Naive thymus-derived CD4-positive, alpha-beta T cell (primary cell): Measurements from ENCODE around the gene ARMCX4. TPM values are rescaled to one million over a fixed set of nuclear protein-coding genes. Genes with fewer than 3 reads are reported as not detected.

Source experiments
- ATAC-seq: fragments of 150-1000 bp; cut with Tn5 transposase; 2 replicates; pipeline ENCODE4 v1.10.0; 2021; ENCODE audit warnings: mild to moderate bottlenecking, moderate library complexity
- CTCF ChIA-PET: fragments of 350-600 bp; sonication (Branson Sonifier 250); formaldehyde crosslinking; loops from one replicate; lab custom pipeline; 2021; ENCODE audit warnings: antibody characterized with exemption; lab: Charles Lee
- POLR2A ChIA-PET: fragments of 350-600 bp; sonication (Branson Sonifier 250); formaldehyde crosslinking; loops from one replicate; lab custom pipeline; 2021; ENCODE audit warnings: antibody characterized with exemption, inconsistent platforms; lab: Charles Lee
- DNase-seq, 9 donors: peaks; one replicate each; pipeline versions ENCODE4 v3.0.0 to v3.0.0-alpha.2; 2020 to 2022; ENCODE audit warnings: mixed read lengths in 1 of 9
- H3K27ac ChIP-seq: one replicate; pipeline ENCODE4 v1.7.0; 2013; ENCODE audit warnings: mild to moderate bottlenecking, low read depth, low read length, moderate library complexity
- H3K27me3 ChIP-seq, 2 donors: one replicate each; pipeline ENCODE4 v1.7.0; 2013; ENCODE audit warnings: low read length in 2 of 2, mild to moderate bottlenecking in 2 of 2, moderate library complexity in 2 of 2; ENCODE audit not compliant: control insufficient read depth in 2 of 2, insufficient read depth in 2 of 2
- H3K36me3 ChIP-seq, 3 experiments: 1 replicate in 2 of 3; 2 replicates in 1 of 3; pipeline ENCODE4 v1.7.0; 2013; ENCODE audit warnings: low read length in 3 of 3, mild to moderate bottlenecking in 3 of 3, moderate library complexity in 1 of 3; ENCODE audit not compliant: insufficient read depth in 3 of 3, control insufficient read depth in 2 of 3
- H3K4me1 ChIP-seq, 2 donors: one replicate each; pipeline ENCODE4 v1.7.0; 2013; ENCODE audit warnings: low read length in 2 of 2, mild to moderate bottlenecking in 2 of 2, moderate library complexity in 1 of 2; ENCODE audit not compliant: control insufficient read depth in 2 of 2, insufficient read depth in 2 of 2
- H3K4me3 ChIP-seq: 2 replicates; pipeline ENCODE4 v1.7.0; 2013; ENCODE audit warnings: mild to moderate bottlenecking, low read length
- H3K9me3 ChIP-seq, 3 experiments: 1 replicate in 2 of 3; 2 replicates in 1 of 3; pipeline ENCODE4 v1.7.0; 2013; ENCODE audit warnings: low read length in 3 of 3; ENCODE audit not compliant: control insufficient read depth in 2 of 3
- H3K27ac Mint-ChIP-seq, 9 donors: one replicate each; pipeline ENCODE4 v1.8.0; 2020 to 2022; ENCODE audit warnings: mixed read lengths in 9 of 9, mild to moderate bottlenecking in 8 of 9, moderate library complexity in 5 of 9, inconsistent platforms in 2 of 9
- H3K27me3 Mint-ChIP-seq, 5 donors: one replicate each; pipeline ENCODE4 v1.8.0; 2021 to 2022; ENCODE audit warnings: mixed read lengths in 5 of 5, mild to moderate bottlenecking in 1 of 5
- H3K36me3 Mint-ChIP-seq, 5 donors: one replicate each; pipeline ENCODE4 v1.8.0; 2020 to 2022; ENCODE audit warnings: mixed read lengths in 5 of 5, mild to moderate bottlenecking in 3 of 5, inconsistent platforms in 1 of 5
- H3K4me1 Mint-ChIP-seq, 7 donors: one replicate each; pipeline ENCODE4 v1.8.0; 2020 to 2022; ENCODE audit warnings: mixed read lengths in 7 of 7, mild to moderate bottlenecking in 3 of 7, inconsistent platforms in 1 of 7
- H3K4me3 Mint-ChIP-seq, 10 donors: one replicate each; pipeline ENCODE4 v1.8.0; 2020 to 2022; ENCODE audit warnings: mild to moderate bottlenecking in 10 of 10, mixed read lengths in 10 of 10, moderate library complexity in 6 of 10, inconsistent platforms in 2 of 10
- H3K9me3 Mint-ChIP-seq, 11 donors: one replicate each; pipeline ENCODE4 v1.8.0; 2020 to 2022; ENCODE audit warnings: mixed read lengths in 11 of 11, mild to moderate bottlenecking in 4 of 11, inconsistent platforms in 1 of 11, moderate library complexity in 1 of 11
- intact Hi-C, 2 donors: fragments of 100-400 bp; cut with micrococcal nuclease; formaldehyde crosslinking; loops; one replicate each; pipeline ENCODE4 v1.15.1; 2023
- polyA plus RNA-seq, 2 donors: library from polyadenylated mRNA; unstranded; fragments of 300-500 nt; fragmentation: Illumina TruSeq; gene quantifications; one replicate each; pipeline ENCODE4 v1.2.3, GENCODE V29; 2021
- total RNA-seq, 6 experiments: library from RNA in 5 of 6; stranded (reverse) in 5 of 6; gene quantifications; 1 replicate in 5 of 6; 2 replicates in 1 of 6; pipeline ENCODE4 v1.2.3 and lab custom pipeline; 2021 to 2026

The ARMCX4 gene
- total and polyA plus RNA-seq, 7 experiments from 2014 or later, result 0.52 to 18.1 (median 12.7) TPM

DNA sequence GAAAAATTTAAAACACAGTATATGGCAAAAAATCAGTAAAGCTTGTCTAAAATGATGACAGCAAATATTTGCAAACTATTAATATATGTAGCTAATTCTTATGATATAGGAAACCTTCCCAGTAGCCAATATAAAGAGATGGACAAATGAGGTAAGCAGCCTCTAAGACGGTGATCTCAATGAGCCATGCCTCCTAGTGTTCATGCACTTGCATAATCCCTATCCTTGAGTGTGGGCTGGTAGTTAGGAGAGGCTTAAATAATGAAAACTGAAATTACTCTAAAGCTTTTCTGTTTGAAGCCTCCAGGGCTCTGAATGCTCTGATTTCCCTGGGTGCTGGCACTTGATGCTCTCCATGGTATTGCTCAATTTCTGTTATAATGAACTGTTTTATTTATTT is 24.6 kb upstream of the ARMCX4 start:
- Histone ChIP-seq H3K4me3 (no peak overlapping the region), H3K9me3 (no peaks in the 10 kb centered on the region), H3K36me3 (no peaks in the 10 kb centered on the region), H3K27me3 (no peaks in the 10 kb centered on the region), H3K4me1 (no peaks in the 10 kb centered on the region), H3K27ac (no peak overlapping the region)
- no peak for DNase-seq
- POLR2A ChIA-PET, result no interaction called here
- CTCF ChIA-PET, result no interaction called here
- no peak for ATAC-seq
- H3K27ac Mint-ChIP-seq, result no peak overlapping the region
- intact Hi-C loops, result no loop called here
- peaks cover 0 to 15% (median 5%) of the 10 kb centered on the region in 5 donors for H3K36me3 Mint-ChIP-seq
- peaks cover 0 to 2% (median 0%) of the 10 kb centered on the region in 11 donors for H3K9me3 Mint-ChIP-seq
- H3K27me3 Mint-ChIP-seq, result no peaks in the 10 kb centered on the region
- H3K4me1 Mint-ChIP-seq, result peaks cover 0 to 2% (median 0%) of the 10 kb centered on the region in 7 donors
- no peak overlapping the region for H3K4me3 Mint-ChIP-seq

DNA sequence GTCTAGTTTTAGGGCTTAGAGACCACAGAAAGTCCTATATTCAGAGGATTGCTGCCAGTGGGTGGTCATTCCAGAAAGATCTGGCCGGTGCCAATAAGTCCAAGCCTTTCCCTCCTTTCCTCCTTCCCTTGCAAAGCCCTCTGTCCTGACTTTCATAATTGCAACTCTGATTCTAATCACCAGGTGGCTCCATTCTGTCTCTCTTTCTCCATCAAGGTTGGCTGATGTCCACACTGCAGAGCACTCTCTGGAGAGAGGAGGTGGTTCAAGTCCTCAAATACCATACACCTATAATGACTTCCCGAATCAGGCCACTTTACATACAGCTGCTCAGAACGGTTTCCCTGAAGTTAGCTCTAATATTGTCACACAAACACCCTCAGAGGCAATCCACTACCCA is 22.4 kb upstream of the ARMCX4 start:
- Histone ChIP-seq H3K4me1 (no peaks in the 10 kb centered on the region), H3K27me3 (no peaks in the 10 kb centered on the region), H3K4me3 (no peak overlapping the region), H3K9me3 (no peaks in the 10 kb centered on the region), H3K36me3 (no peaks in the 10 kb centered on the region), H3K27ac (no peak overlapping the region)
- CTCF ChIA-PET, result interaction anchor here (0.6 kb wide), 1 partner anchor 1152 kb away, joined by 4 read pairs; no protein-coding TSS in a partner anchor
- DNase-seq (no peak), ATAC-seq (no peak)
- Mint-ChIP-seq H3K4me1 (peaks cover 0 to 2% (median 0%) of the 10 kb centered on the region in 7 donors), H3K9me3 (peaks cover 0 to 2% (median 0%) of the 10 kb centered on the region in 11 donors), H3K27ac (no peak overlapping the region), H3K27me3 (no peaks in the 10 kb centered on the region), H3K36me3 (peaks cover 0 to 21% (median 11%) of the 10 kb centered on the region in 5 donors), H3K4me3 (no peak overlapping the region)
- POLR2A ChIA-PET, result no interaction called here
- intact Hi-C loops, result no loop called here

DNA sequence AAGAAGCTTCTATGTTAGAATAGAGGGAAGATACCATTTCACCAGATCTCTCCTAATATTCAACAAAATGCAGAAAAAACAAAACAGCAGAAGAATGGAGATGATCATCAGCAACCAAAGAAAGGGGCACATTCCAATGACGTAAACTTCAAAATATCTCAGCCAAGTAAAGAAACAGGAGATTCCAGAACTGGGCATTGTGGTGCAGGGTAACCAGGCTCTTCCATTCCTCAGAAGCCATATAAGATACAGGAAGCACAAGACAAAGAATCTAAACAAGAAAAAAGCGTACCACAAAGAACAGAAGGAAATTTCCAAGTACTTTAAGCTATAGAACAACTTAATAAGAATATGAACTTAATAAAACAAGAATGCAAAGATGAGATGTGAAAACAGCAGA is 6.9 kb upstream of the ARMCX4 start:
- H3K36me3 Mint-ChIP-seq, result no peaks in the 10 kb centered on the region
- CTCF ChIA-PET, result no interaction called here
- H3K4me1 Mint-ChIP-seq, result no peaks in the 10 kb centered on the region

DNA sequence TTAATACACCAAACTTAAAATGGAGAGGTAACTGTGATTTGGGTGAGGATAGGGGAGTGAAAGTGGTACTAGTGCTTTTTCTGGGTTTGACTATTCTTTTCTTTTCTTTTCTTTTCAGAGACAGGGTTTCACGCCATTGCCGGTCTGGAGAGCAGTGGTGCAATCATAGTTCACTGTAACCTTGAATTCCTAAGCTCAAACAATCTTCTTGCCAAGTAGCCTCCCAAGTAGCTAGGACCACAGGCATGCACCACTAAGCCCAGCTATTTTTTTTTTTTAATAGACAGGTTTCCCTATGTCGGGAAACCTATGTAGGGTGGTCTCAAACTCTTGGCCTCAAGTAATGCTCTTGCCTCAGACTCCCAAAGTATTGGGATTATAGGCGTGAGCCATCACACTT is 3.0 kb upstream of the ARMCX4 start:
- H3K27ac Mint-ChIP-seq, result no peak overlapping the region
- Histone ChIP-seq H3K27me3 (no peaks in the 10 kb centered on the region), H3K9me3 (no peaks in the 10 kb centered on the region), H3K36me3 (no peaks in the 10 kb centered on the region), H3K27ac (no peak overlapping the region), H3K4me1 (no peaks in the 10 kb centered on the region), H3K4me3 (no peak overlapping the region)
- peaks cover 0 to 10% (median 7%) of the 10 kb centered on the region in 7 donors for H3K4me1 Mint-ChIP-seq
- POLR2A ChIA-PET, result no interaction called here
- H3K27me3 Mint-ChIP-seq, result peaks cover 0 to 14% (median 0%) of the 10 kb centered on the region in 5 donors
- ATAC-seq (no peak), DNase-seq (no peak)
- no peak overlapping the region for H3K4me3 Mint-ChIP-seq
- CTCF ChIA-PET, result interaction anchor here (0.7 kb wide), 1 partner anchor 302 kb away, joined by 3 read pairs; no protein-coding TSS in a partner anchor
- no peaks in the 10 kb centered on the region for H3K36me3 Mint-ChIP-seq
- no peaks in the 10 kb centered on the region for H3K9me3 Mint-ChIP-seq
- intact Hi-C loops, result loop anchor here in 1 of 2 donors (10.0 kb wide), 1 partner anchor 313 kb away; no protein-coding TSS in a partner anchor

More for the DNA sequence above, 6.9 kb upstream of the ARMCX4 start:
- H3K27me3 ChIP-seq, result no peaks in the 10 kb centered on the region
- Mint-ChIP-seq H3K9me3 (no peaks in the 10 kb centered on the region), H3K27me3 (peaks cover 0 to 3% (median 0%) of the 10 kb centered on the region in 5 donors), H3K27ac (no peak overlapping the region), H3K4me3 (no peak overlapping the region)
- no peaks in the 10 kb centered on the region for H3K9me3 ChIP-seq
- H3K27ac ChIP-seq, result no peak overlapping the region
- ATAC-seq, result no peak
- no peak for DNase-seq
- intact Hi-C loops, result no loop called here
- H3K4me3 ChIP-seq, result no peak overlapping the region
- H3K4me1 ChIP-seq, result no peaks in the 10 kb centered on the region
- no peaks in the 10 kb centered on the region for H3K36me3 ChIP-seq
- POLR2A ChIA-PET, result no interaction called here

DNA sequence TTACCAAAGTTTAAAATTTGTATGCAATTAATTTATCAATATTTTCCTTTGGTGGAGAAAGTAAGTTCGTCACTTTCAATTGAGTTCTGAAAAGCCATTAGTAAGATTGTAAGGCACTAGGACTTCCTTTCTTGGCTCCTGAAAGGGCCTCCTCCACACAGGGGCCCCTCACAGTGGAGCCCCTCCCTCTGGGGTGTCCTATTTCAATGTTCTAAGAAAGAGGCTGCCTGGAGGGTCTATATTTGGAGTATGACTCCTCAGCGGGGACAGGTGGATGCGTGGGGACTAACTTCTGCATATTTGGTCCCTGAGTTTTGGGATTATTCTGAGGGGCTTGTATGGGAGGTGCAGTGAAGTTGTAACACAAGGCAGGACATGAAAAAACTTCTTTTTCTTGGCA is 1.6 kb upstream of the ARMCX4 start:
- Mint-ChIP-seq H3K27ac (peak overlapping the region in 1 of 9 donors; percentile 56), H3K27me3 (peaks cover 0 to 11% (median 0%) of the 10 kb centered on the region in 5 donors), H3K9me3 (no peaks in the 10 kb centered on the region), H3K36me3 (peaks cover 0 to 8% (median 7%) of the 10 kb centered on the region in 5 donors), H3K4me3 (no peak overlapping the region), H3K4me1 (peaks cover 0 to 10% (median 7%) of the 10 kb centered on the region in 7 donors)
- H3K27me3 ChIP-seq, result no peaks in the 10 kb centered on the region
- ATAC-seq (no peak), DNase-seq (no peak)
- ChIA-PET CTCF (no interaction called here), POLR2A (no interaction called here)
- H3K9me3 ChIP-seq, result no peaks in the 10 kb centered on the region
- no peak overlapping the region for H3K4me3 ChIP-seq
- no peaks in the 10 kb centered on the region for H3K36me3 ChIP-seq
- no peak overlapping the region for H3K27ac ChIP-seq
- no peaks in the 10 kb centered on the region for H3K4me1 ChIP-seq
- intact Hi-C loops, result loop anchor here in 1 of 2 donors (2.0 to 10.0 kb wide), 2 partner anchors 75 to 311 kb away; partner anchors contain the start of gene HNRNPH2

DNA sequence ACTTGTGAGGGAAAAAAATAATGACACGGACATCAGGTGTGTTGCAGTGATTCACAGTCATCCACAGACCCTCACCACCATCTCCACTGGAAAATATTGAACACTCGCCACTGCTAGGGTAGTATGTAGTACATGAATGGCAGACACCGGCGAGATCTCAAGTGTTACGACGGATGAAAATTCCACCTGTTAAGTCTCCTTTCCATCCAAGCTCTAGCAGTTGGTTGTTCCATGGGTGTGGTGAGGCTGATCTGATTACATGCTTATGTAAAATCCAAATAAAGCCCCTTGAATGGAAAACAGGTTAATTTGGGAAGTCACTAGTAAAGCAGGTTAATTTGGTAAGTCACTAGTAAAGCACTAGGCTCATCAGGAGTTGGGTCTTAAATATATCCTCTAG is 1.1 kb upstream of the ARMCX4 start:
- H3K9me3 Mint-ChIP-seq, result no peaks in the 10 kb centered on the region

DNA sequence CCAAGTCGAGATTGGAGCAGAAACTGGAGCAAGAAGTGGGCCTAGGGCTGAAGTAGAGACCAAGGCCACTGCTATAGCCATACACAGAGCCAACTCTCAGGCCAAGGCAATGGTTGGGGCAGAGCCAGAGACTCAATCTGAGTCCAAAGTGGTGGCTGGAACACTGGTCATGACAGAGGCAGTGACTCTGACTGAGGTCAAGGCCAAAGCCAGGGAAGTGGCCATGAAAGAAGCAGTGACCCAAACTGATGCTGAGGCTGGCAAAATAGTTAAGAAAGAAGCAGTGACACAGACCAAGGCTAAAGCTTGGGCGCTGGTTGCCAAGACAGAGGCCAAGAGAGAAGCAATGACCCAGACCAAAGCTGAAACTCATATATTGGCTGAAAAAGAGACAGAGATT is 3.5 kb downstream of the ARMCX4 start:
- Histone ChIP-seq H3K27me3 (no peaks in the 10 kb centered on the region), H3K4me1 (no peaks in the 10 kb centered on the region), H3K4me3 (no peak overlapping the region), H3K9me3 (no peaks in the 10 kb centered on the region), H3K36me3 (no peaks in the 10 kb centered on the region), H3K27ac (no peak overlapping the region)
- intact Hi-C loops, result loop anchor here in 1 of 2 donors (10.0 kb wide), 1 partner anchor 306 kb away; no protein-coding TSS in a partner anchor
- POLR2A ChIA-PET, result no interaction called here
- CTCF ChIA-PET, result no interaction called here
- H3K4me1 Mint-ChIP-seq, result peaks cover 4 to 10% (median 9%) of the 10 kb centered on the region in 7 donors
- H3K27me3 Mint-ChIP-seq, result peaks cover 0 to 9% (median 0%) of the 10 kb centered on the region in 5 donors
- no peaks in the 10 kb centered on the region for H3K9me3 Mint-ChIP-seq
- DNase-seq (no peak), ATAC-seq (no peak)
- no peak overlapping the region for H3K4me3 Mint-ChIP-seq
- peaks cover 0 to 12% (median 7%) of the 10 kb centered on the region in 5 donors for H3K36me3 Mint-ChIP-seq
- peak overlapping the region in 1 of 9 donors; percentile 34 for H3K27ac Mint-ChIP-seq

More for the DNA sequence above, 1.1 kb upstream of the ARMCX4 start:
- H3K4me3 Mint-ChIP-seq, result peak overlapping the region in 1 of 10 donors; percentile 9
- Histone ChIP-seq H3K9me3 (no peaks in the 10 kb centered on the region), H3K4me1 (no peaks in the 10 kb centered on the region), H3K36me3 (no peaks in the 10 kb centered on the region), H3K4me3 (no peak overlapping the region), H3K27me3 (no peaks in the 10 kb centered on the region), H3K27ac (no peak overlapping the region)
- peak overlapping the region in 1 of 9 donors; percentile 28 for H3K27ac Mint-ChIP-seq
- peaks cover 0 to 8% (median 7%) of the 10 kb centered on the region in 5 donors for H3K36me3 Mint-ChIP-seq
- no peak for ATAC-seq
- intact Hi-C loops, result loop anchor here in 1 of 2 donors (2.0 to 10.0 kb wide), 2 partner anchors 75 to 311 kb away; partner anchors contain the start of gene HNRNPH2
- peaks cover 0 to 11% (median 0%) of the 10 kb centered on the region in 5 donors for H3K27me3 Mint-ChIP-seq
- DNase-seq, result no peak
- CTCF ChIA-PET, result no interaction called here
- POLR2A ChIA-PET, result no interaction called here
- peaks cover 0 to 10% (median 9%) of the 10 kb centered on the region in 7 donors for H3K4me1 Mint-ChIP-seq
